Keratinocyte (primary cell): Measurements from ENCODE around the gene HDAC9. TPM values are rescaled to one million over a fixed set of nuclear protein-coding genes. Genes with fewer than 3 reads are reported as not detected.

Source experiments
- DNase-seq: peaks from one replicate; pipeline ENCODE4 v3.0.0-alpha.2; 2011; ENCODE audit warnings: low read depth, missing footprints, low spot score
- FAIRE-seq: peaks from 2 replicates; lab custom pipeline; 2011; peaks lifted over from hg19 to GRCh38; lab: Jason Lieb, UNC
- H2AFZ ChIP-seq: 2 replicates; pipeline ENCODE4 v1.6.0; 2012; ENCODE audit warnings: low read length, control low read depth, inconsistent platforms; ENCODE audit not compliant: control insufficient read depth
- H3K27ac ChIP-seq: 2 replicates; pipeline ENCODE4 v1.5.1; 2011; ENCODE audit warnings: low read length; ENCODE audit not compliant: control insufficient read depth, insufficient read depth
- H3K27me3 ChIP-seq: 3 replicates; pipeline ENCODE4 v1.6.0; 2011; ENCODE audit warnings: low read length; ENCODE audit not compliant: control insufficient read depth, insufficient read depth; ENCODE audit errors: extremely low read depth
- H3K36me3 ChIP-seq, 2 experiments: 2 replicates in 1 of 2; 3 replicates in 1 of 2; pipeline ENCODE4 v1.5.1; 2011; ENCODE audit warnings: low read length in 2 of 2, mild to moderate bottlenecking in 1 of 2; ENCODE audit not compliant: control insufficient read depth in 2 of 2, insufficient read depth in 2 of 2; ENCODE audit errors: extremely low read depth in 1 of 2
- H3K4me1 ChIP-seq: 3 replicates; pipeline ENCODE4 v1.5.1; 2011; ENCODE audit warnings: low read length; ENCODE audit not compliant: control insufficient read depth, insufficient read depth; ENCODE audit errors: extremely low read depth
- H3K4me2 ChIP-seq: 3 replicates; pipeline ENCODE4 v1.6.0; 2011; ENCODE audit warnings: low read depth, low read length; ENCODE audit not compliant: control insufficient read depth, insufficient read depth; ENCODE audit errors: extremely low read depth
- H3K4me3 ChIP-seq, 3 experiments: fragments of 200-600 bp in 1 of 3; sonication (generic) in 1 of 3; 2 replicates in 2 of 3; 3 replicates in 1 of 3; pipeline ENCODE4 v1.5.1; 2011 to 2016; ENCODE audit warnings: low read length in 3 of 3, mild to moderate bottlenecking in 3 of 3, control low read depth in 2 of 3, inconsistent platforms in 1 of 3, low read depth in 1 of 3, mixed read lengths in 1 of 3, mixed run types in 1 of 3, moderate library complexity in 1 of 3; ENCODE audit not compliant: control insufficient read depth in 2 of 3, insufficient read depth in 2 of 3; ENCODE audit errors: extremely low read depth in 1 of 3
- H3K79me2 ChIP-seq: 2 replicates; pipeline ENCODE4 v1.6.0; 2012; ENCODE audit warnings: low read length; ENCODE audit not compliant: control insufficient read depth, insufficient read depth
- H3K9ac ChIP-seq: 3 replicates; pipeline ENCODE4 v1.6.0; 2011; ENCODE audit warnings: low read length; ENCODE audit not compliant: control insufficient read depth, insufficient read depth; ENCODE audit errors: extremely low read depth
- H3K9me1 ChIP-seq: 3 replicates; pipeline ENCODE4 v1.6.0; 2011; ENCODE audit warnings: low read length; ENCODE audit not compliant: control insufficient read depth, insufficient read depth; ENCODE audit errors: extremely low read depth
- H3K9me3 ChIP-seq: 2 replicates; pipeline ENCODE4 v1.5.1; 2012; ENCODE audit warnings: low read depth, low read length; ENCODE audit not compliant: control insufficient read depth
- H4K20me1 ChIP-seq: 3 replicates; pipeline ENCODE4 v1.6.0; 2011; ENCODE audit warnings: low read length; ENCODE audit not compliant: control insufficient read depth, insufficient read depth; ENCODE audit errors: extremely low read depth
- CTCF ChIP-seq, 3 experiments: IDR thresholded peaks in 1 of 3; conservative IDR thresholded peaks in 1 of 3; optimal IDR thresholded peaks in 1 of 3; 2 replicates in 2 of 3; 3 replicates in 1 of 3; pipeline versions ENCODE3 to v1.5.1; 2011; ENCODE audit warnings: low read length in 3 of 3, mild to moderate bottlenecking in 3 of 3, moderate library complexity in 2 of 3, control low read depth in 1 of 3, inconsistent platforms in 1 of 3; ENCODE audit not compliant: insufficient read depth in 2 of 3; ENCODE audit errors: extremely low read depth in 1 of 3
- EZH2 ChIP-seq: IDR thresholded peaks from one replicate; pipeline ENCODE4 v1.6.1; 2012; ENCODE audit warnings: inconsistent platforms, mild to moderate bottlenecking, low read length, moderate library complexity
- dilution Hi-C: fragments of 300-500 bp; cut with MboI; formaldehyde crosslinking; loops from one replicate; pipeline ENCODE4 v1.7.0; 2020; ENCODE audit warnings: low sequenced_read_pairs; ENCODE audit not compliant: extremely low pct_ligation_motif_present
- polyA plus RNA-seq, 5 experiments: library from polyadenylated mRNA; depleted of rRNA in 3 of 5; stranded (reverse) in 3 of 5; stranded (forward) in 1 of 5; unstranded in 1 of 5; fragments of >200 nt; gene quantifications; 1 replicate in 1 of 5; 2 replicates in 3 of 5; 3 replicates in 1 of 5; pipeline versions ENCODE4 v1.2.1 to v1.2.3, GENCODE V29; 2011 to 2012; ENCODE audit warnings: missing spikeins in 2 of 5, low read depth in 1 of 5, low replicate concordance in 1 of 5

HDAC9 gene
- polyA plus RNA-seq, 1 donor (not counting 4 experiments of a cell fraction or from before 2014, with no cell fraction given), result 24.6 TPM

- dilution Hi-C loops, result no loop called here
- no peaks in the 10 kb centered on the region for H3K27me3 ChIP-seq
- H3K36me3 ChIP-seq, result no peaks in the 10 kb centered on the region
- H3K9ac ChIP-seq, result no peak overlapping the region
- peak overlapping the region; percentile 2 for H3K4me2 ChIP-seq
- TF ChIP-seq EZH2 (no peak), CTCF (optimal IDR thresholded peaks at IDR 0.05 in 1 of 3, IDR thresholded peaks at IDR 0.05 in 1 of 3, conservative IDR thresholded peaks at IDR 0.05 in 1 of 3; ENCODE audit: extremely low read depth in 1 of 3, insufficient read depth in 2 of 3, low read length in 3 of 3) (no peak)
- FAIRE-seq (peak; percentile 99), DNase-seq (peak; percentile 75)
- H3K9me3 ChIP-seq, result no peaks in the 10 kb centered on the region
- peaks cover 57% of the 10 kb centered on the region for H3K4me1 ChIP-seq
- H3K27ac ChIP-seq, result peak overlapping the region; percentile 48
- H2AFZ ChIP-seq, result no peak overlapping the region
- H4K20me1 ChIP-seq, result no peaks in the 10 kb centered on the region
- H3K4me3 ChIP-seq, result no peak overlapping the region
- no peaks in the 10 kb centered on the region for H3K79me2 ChIP-seq
- no peaks in the 10 kb centered on the region for H3K9me1 ChIP-seq
Observed at GRCh38 chr7:18974803-18975202, 479.3 kb downstream of the HDAC9 start.

GRCh38 chr7:18975276-18975675 is 479.7 kb downstream of the HDAC9 start:
- peaks cover 57% of the 10 kb centered on the region for H3K4me1 ChIP-seq
- DNase-seq, result no peak

More at GRCh38 chr7:18975276-18975675, 479.7 kb downstream of the HDAC9 start:
- TF ChIP-seq EZH2 (no peak), CTCF (optimal IDR thresholded peaks at IDR 0.05 in 1 of 3, IDR thresholded peaks at IDR 0.05 in 1 of 3, conservative IDR thresholded peaks at IDR 0.05 in 1 of 3; ENCODE audit: extremely low read depth in 1 of 3, insufficient read depth in 2 of 3, low read length in 3 of 3) (no peak)
- Histone ChIP-seq H3K4me3 (no peak overlapping the region), H2AFZ (no peak overlapping the region), H3K9me3 (no peaks in the 10 kb centered on the region), H3K9me1 (no peaks in the 10 kb centered on the region), H3K36me3 (no peaks in the 10 kb centered on the region), H3K27me3 (no peaks in the 10 kb centered on the region), H3K79me2 (no peaks in the 10 kb centered on the region), H3K4me2 (no peak overlapping the region), H3K27ac (peak overlapping the region; percentile 48), H3K9ac (no peak overlapping the region), H4K20me1 (no peaks in the 10 kb centered on the region)
- dilution Hi-C loops, result no loop called here
- FAIRE-seq, result peak; percentile 52
